Raji (cell line): ENCODE results near the gene OPRM1.

Source experiments
- POLR2A ChIP-seq: IDR thresholded peaks from 2 replicates; pipeline ENCODE4 v1.6.1; 2011; ENCODE audit warnings: low read depth, low read length, control low read depth; ENCODE audit not compliant: insufficient read depth

Gene OPRM1

DNA sequence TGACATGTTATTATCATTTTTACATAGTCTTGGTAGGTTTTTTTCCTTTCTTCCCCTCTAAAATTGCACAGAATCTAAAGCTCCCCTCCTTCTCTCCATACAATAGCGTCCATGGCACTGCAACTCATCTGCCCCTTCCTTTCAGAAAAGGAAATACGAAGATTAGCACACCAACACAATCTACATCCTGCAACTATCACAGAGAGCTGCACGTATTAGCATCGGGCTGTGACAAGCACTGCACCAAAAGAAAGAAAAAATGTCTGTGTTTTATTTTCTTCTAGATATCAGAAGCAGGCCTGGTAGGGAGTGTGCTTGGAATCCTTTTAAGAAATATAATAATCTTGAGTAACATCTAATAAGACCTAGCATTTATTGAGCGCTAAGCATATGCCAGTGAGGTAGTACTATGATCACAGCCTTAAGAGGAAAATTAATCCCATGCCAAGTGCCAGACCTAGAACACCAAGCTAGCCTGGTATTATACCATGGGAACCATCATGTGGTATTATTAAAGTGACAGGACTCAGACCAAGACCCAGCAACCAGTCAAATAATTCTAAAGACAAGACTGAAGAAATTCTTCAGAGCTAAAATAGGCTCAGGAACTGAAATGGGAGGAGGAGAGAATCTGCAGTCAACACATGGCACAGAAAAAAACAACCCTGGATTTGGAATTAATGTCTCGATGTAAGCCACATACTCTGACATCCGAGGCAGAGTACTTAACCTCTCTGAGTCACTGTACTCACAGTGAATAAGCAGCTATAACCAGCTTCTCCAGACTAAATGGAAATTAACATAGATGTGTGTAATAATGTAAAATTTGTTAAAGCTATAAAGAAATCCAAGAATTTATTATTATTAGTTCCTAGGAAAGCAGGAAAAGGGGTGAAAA, 193.2 kb downstream of the OPRM1 start:
- no peak for TF ChIP-seq POLR2A

DNA sequence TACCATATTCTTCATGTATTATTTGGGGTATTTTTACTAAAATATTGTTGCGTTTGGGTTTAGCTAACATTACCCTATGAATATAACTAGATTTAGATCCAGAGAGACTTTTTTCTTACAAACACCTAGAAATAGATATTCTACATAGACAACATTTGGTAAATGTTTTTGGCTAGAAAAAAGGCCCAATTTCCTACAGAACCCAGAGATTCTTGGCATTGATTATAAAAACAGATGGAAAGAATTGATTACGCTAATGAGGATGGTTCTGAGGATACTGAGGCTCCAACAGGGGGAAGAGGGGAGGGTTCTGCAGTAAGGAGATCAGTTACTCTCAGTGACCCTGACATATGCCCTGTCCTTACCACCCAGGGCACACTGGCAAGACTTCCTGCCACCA, 194.3 kb downstream of the OPRM1 start:
- TF ChIP-seq POLR2A, result no peak

- no peak for TF ChIP-seq POLR2A
Measured at GRCh38 chr6:154234019-154234772, 195.2 kb downstream of the OPRM1 start.

GRCh38 chr6:154236646-154237301, 197.7 kb downstream of the OPRM1 start:
- TF ChIP-seq POLR2A, result no peak

DNA sequence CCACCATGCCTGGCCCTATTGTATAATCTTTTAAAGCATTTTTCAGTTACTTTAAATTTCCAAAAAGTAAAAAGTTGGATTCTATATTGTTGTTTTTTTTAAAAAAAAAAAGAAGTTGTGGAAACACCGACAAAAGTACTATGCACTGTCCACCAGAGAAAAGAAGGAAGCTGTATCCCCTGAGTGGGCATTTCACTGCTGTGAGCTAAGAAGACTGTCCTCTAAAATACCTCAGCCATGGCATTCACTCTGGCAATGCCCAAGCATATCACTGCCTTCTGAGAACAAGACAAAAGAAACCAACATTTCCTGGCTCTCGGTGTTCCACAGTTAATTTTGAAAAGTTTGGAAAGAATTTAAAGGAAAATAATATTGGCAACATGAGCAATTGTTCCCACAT, 199.8 kb downstream of the OPRM1 start:
- no peak for TF ChIP-seq POLR2A

DNA sequence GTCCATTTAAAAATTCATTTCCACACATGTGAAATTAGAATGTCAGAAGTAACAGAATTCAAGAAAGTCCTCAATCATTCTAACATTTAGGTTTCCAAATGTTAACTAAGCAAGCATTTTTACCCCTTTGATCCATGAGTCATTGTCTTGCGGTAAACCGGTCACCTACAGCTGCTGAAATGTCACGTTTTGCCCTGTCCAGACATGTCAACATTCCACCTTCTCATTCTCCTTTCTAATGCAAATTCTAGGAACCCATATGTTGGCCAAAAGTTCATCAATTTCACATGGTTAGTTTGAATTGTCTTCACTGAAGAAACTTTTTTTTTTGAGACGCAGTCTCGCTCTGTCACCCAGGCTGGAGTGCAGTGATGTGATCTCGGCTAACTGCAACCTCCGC, 200.4 kb downstream of the OPRM1 start:
- TF ChIP-seq POLR2A, result no peak

GRCh38 chr6:154241581-154241980, 202.5 kb downstream of the OPRM1 start:
- no peak for TF ChIP-seq POLR2A

DNA sequence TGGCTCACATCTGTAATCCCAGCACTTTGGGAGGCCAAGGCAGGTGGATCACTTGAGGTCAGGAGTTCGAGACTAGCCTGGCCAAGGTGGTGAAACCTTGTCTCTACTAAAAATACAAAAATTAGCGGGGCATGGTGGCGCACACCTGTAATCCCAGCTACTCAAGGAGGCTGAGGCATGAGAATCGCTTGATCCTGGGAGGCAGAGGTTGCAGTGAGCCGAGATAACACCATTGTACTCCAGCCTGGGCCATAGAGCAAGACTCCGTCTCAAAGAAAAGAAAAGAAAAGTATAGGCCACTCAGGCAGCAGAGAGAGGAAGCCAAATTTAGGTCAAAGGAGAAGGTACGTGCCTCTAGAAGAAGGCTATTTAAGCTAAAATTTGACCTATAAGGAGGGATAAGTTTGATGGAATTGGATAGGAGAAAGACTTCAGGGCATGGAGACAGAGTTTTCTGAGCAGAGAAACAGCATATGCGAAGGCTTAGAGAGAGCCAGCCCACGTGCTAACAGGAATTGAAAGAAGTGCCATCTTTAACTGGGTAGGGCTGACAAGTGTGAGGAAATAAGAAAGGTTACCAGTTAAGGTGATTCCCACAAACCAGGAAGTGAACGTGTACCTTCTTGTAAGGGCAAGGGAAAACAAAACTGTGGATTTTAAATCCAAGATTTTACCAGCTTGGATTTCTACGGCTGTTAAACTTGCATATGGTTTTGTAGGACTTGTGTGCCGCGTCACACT, 203.7 kb downstream of the OPRM1 start:
- TF ChIP-seq POLR2A, result no peak

- TF ChIP-seq POLR2A, result no peak
Measured at GRCh38 chr6:154243793-154244750, 205.0 kb downstream of the OPRM1 start.

- TF ChIP-seq POLR2A, result no peak
Measured at GRCh38 chr6:154245506-154245905, 206.5 kb downstream of the OPRM1 start.

GRCh38 chr6:154246723-154247118, 207.7 kb downstream of the OPRM1 start:
- TF ChIP-seq POLR2A, result no peak

GRCh38 chr6:154247119-154247861, 208.2 kb downstream of the OPRM1 start:
- TF ChIP-seq POLR2A, result no peak
